Ovary (tissue), 3 donors: ENCODE data around the gene SCGB3A1.

Experiments
- EP300 ChIP-seq: sonication (generic); formaldehyde crosslinking; IDR thresholded peaks from one replicate; pipeline ENCODE4 v1.6.1; 2017; ENCODE audit warnings: antibody characterized with exemption
- POLR2A ChIP-seq: fragments of 450-650 bp; IDR thresholded peaks from one replicate; pipeline ENCODE4 v1.6.1; 2017; ENCODE audit warnings: antibody characterized with exemption, mild to moderate bottlenecking, moderate library complexity
- TF ChIP-seq, protein P1 (sequence below), 3 donors: fragments of 450-650 bp in 2 of 3; fragments of 200-600 bp in 1 of 3; IDR thresholded peaks; one replicate each; pipeline versions ENCODE4 v1.5.1 to v1.8.0; 2016 to 2022; ENCODE audit warnings: antibody characterized with exemption in 3 of 3, mild to moderate bottlenecking in 1 of 3
- donor health status: DM: no; HTN: no; CAD: no.

DNA sequence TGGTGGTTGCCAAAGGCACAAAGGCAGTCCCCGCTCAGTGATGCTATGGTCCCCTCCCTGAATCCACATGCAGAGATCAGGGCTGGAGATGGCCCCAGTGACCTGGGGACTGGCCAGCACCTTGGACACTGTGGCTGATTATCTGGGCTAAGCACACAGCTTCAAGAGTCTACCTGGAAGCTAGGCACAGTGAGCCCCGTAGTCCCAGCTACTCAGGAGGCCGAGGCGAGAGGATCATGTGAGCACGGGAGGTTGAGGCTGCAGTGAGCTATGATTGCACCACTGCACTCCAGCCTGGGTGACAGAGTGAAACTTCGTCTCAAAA lies 8.3 kb upstream of the SCGB3A1 start:
- TF ChIP-seq, protein P1, sequence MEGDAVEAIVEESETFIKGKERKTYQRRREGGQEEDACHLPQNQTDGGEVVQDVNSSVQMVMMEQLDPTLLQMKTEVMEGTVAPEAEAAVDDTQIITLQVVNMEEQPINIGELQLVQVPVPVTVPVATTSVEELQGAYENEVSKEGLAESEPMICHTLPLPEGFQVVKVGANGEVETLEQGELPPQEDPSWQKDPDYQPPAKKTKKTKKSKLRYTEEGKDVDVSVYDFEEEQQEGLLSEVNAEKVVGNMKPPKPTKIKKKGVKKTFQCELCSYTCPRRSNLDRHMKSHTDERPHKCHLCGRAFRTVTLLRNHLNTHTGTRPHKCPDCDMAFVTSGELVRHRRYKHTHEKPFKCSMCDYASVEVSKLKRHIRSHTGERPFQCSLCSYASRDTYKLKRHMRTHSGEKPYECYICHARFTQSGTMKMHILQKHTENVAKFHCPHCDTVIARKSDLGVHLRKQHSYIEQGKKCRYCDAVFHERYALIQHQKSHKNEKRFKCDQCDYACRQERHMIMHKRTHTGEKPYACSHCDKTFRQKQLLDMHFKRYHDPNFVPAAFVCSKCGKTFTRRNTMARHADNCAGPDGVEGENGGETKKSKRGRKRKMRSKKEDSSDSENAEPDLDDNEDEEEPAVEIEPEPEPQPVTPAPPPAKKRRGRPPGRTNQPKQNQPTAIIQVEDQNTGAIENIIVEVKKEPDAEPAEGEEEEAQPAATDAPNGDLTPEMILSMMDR (IDR thresholded peaks at IDR 0.05), result no peak
- no peak for TF ChIP-seq POLR2A
- no peak for TF ChIP-seq EP300
